Psoas muscle (tissue), 8 donors: ENCODE results near the gene INO80. TPM values are rescaled to one million over a fixed set of nuclear protein-coding genes. Genes with fewer than 3 reads are reported as not detected.
A peak's percentile ranks its signal among the peaks of the same experiment; 100 is the strongest.

Source experiments
- ATAC-seq, 4 donors: fragments of 200-7000 bp; cut with Tn5 transposase; one replicate each; pipeline ENCODE4 v1.9.1; 2020; ENCODE audit warnings: moderate library complexity in 3 of 4, mild to moderate bottlenecking in 2 of 4
- DNase-seq, 2 donors: peaks; one replicate each; pipeline ENCODE4 v3.0.0-alpha.2; 2020
- H3K27ac ChIP-seq: fragments of 200-600 bp; one replicate; pipeline ENCODE4 v1.8.0; 2022
- H3K27me3 ChIP-seq, 3 donors: fragments of 200-600 bp in 1 of 3; one replicate each; pipeline versions ENCODE4 v1.6.1 to v1.8.0; 2013 to 2022; ENCODE audit warnings: low read length in 2 of 3, mild to moderate bottlenecking in 2 of 3, moderate library complexity in 1 of 3; ENCODE audit not compliant: insufficient read depth in 3 of 3
- H3K36me3 ChIP-seq, 2 donors: fragments of 200-600 bp in 1 of 2; one replicate each; pipeline versions ENCODE4 v1.6.1 to v1.8.0; 2013 to 2022; ENCODE audit warnings: low read depth in 1 of 2, mild to moderate bottlenecking in 1 of 2, moderate library complexity in 1 of 2; ENCODE audit not compliant: insufficient read depth in 1 of 2
- H3K4me1 ChIP-seq: fragments of 200-600 bp; one replicate; pipeline ENCODE4 v1.8.0; 2022
- H3K4me3 ChIP-seq: fragments of 200-600 bp; one replicate; pipeline ENCODE4 v1.8.0; 2022; ENCODE audit warnings: mild to moderate bottlenecking
- H3K9me3 ChIP-seq: fragments of 200-600 bp; one replicate; pipeline ENCODE4 v1.8.0; 2022
- WGBS, 3 donors: extraction: QIAGEN DNeasy Blood & Tissue Kit; methylation state at CpG; one replicate each; pipeline versions ENCODE4 v1.1.6 to v1.1.7; 2013; 5-methylcytosine and 5-hydroxymethylcytosine counted together
- intact Hi-C, 2 donors: fragments of 100-400 bp; cut with DNase I; formaldehyde crosslinking; loops; one replicate each; pipeline versions ENCODE4 v1.11.0 to v1.14.2; 2022
- polyA plus RNA-seq, 3 donors: library from polyadenylated mRNA; stranded (reverse); fragments of 200-250 nt; gene quantifications; one replicate each; pipeline ENCODE4 v1.2.3, GENCODE V29; 2013
- total RNA-seq, 4 donors: library from RNA; stranded (reverse); fragmentation: NEBNext Ultra II Directional in 2 of 4; extraction: Animal tissue kit (Norgen Biotek cat#: 25700) in 2 of 4; gene quantifications; one replicate each; pipeline versions ENCODE4 v1.2.1 to v1.2.4, GENCODE V29; 2021 to 2023
- TF ChIP-seq, protein P1 (sequence below): fragments of 200-600 bp; IDR thresholded peaks from one replicate; pipeline ENCODE4 v1.8.0; 2022; ENCODE audit warnings: antibody characterized with exemption
- donor health status: healthy with polysubstance abuse.
- donor health status: DM: no; HTN: no; CAD: no; lungs with moderate emphysema.
- donor health status: Bipolar disorder and iron deficiency.
- donor health status: healthy.
- donor health status: DM: yes; HTN: yes; CAD: no.
- donor health status: DM: no; HTN: no; CAD: no.
- donor health status: DM: no; HTN: no; CAD: no.
- donor health status: DM: yes; HTN: yes; CAD: no.

The INO80 gene
- total and polyA plus RNA-seq, 7 donors = 12.4 to 30.5 (median 20.1) TPM

- WGBS, 3 donors = 53 to 61% (median 57%) methylated on average over 23 of the region's 23 CpGs
- intact Hi-C loops = no loop called here
- Histone ChIP-seq H3K4me3 (peak overlapping the region; percentile 84), H3K27ac (peak overlapping the region; percentile 86), H3K27me3 (no peaks in the 10 kb centered on the region), H3K36me3 (peaks cover 0 to 9% of the 10 kb centered on the region in 2 donors), H3K9me3 (no peaks in the 10 kb centered on the region), H3K4me1 (peaks cover 49% of the 10 kb centered on the region)
- ATAC-seq = no peak
- TF ChIP-seq, protein P1, sequence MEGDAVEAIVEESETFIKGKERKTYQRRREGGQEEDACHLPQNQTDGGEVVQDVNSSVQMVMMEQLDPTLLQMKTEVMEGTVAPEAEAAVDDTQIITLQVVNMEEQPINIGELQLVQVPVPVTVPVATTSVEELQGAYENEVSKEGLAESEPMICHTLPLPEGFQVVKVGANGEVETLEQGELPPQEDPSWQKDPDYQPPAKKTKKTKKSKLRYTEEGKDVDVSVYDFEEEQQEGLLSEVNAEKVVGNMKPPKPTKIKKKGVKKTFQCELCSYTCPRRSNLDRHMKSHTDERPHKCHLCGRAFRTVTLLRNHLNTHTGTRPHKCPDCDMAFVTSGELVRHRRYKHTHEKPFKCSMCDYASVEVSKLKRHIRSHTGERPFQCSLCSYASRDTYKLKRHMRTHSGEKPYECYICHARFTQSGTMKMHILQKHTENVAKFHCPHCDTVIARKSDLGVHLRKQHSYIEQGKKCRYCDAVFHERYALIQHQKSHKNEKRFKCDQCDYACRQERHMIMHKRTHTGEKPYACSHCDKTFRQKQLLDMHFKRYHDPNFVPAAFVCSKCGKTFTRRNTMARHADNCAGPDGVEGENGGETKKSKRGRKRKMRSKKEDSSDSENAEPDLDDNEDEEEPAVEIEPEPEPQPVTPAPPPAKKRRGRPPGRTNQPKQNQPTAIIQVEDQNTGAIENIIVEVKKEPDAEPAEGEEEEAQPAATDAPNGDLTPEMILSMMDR = no peak
- no peak for DNase-seq
Measured at GRCh38 chr15:40952301-40952900, 163.7 kb downstream of the INO80 start.

DNA sequence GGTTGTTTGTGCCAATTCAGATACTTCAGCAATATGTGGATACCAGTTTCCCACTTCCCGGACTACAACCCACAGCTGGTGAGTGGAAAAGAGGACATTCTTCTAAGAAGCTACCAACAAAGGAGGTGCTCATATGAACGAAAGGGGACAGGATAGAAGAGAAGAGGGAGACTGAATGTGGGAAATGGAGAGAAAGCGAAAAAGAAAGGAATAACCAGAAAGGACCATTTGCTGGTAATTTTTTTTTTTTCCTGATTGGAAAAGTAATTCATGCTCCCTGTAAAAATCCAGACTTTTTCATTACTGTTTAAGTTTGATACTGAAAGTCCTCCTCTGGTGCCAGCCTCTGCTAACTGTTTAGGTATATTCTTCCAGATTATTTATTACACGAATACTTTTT is 164.3 kb downstream of the INO80 start:
- Histone ChIP-seq H3K36me3 (peaks cover 0 to 9% of the 10 kb centered on the region in 2 donors), H3K27ac (no peak overlapping the region), H3K4me1 (peaks cover 43% of the 10 kb centered on the region), H3K9me3 (no peaks in the 10 kb centered on the region), H3K27me3 (no peaks in the 10 kb centered on the region), H3K4me3 (no peak overlapping the region)
- TF ChIP-seq, protein P1 = no peak
- DNase-seq (no peak), ATAC-seq (no peak)
- WGBS, 3 donors = 92 to 97% (median 94%) methylated on average over 4 of the region's 4 CpGs
- intact Hi-C loops = no loop called here

DNA sequence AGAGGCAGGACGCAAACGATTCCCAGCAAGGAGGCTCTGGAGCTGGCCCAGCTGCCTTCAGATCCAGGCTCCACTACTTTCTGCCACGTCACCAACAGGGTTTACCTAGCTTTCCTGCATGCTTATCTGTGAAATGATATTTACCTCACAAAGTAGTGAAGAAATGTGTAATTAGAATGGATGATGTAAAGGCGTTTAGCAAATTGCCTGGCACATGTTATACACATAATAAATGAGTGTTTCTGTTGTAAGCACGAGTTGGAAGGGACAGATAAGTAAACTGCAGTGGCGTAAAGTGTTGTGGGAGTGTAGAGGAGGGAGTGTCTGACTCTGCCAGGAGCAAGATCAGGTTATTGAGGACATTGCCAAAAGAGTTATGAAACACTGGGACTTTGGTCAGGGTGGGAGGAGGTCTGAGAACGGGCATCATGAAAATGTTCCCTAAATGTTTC is 166.3 kb downstream of the INO80 start:
- intact Hi-C loops = no loop called here
- Histone ChIP-seq H3K9me3 (no peaks in the 10 kb centered on the region), H3K27ac (peak overlapping the region; percentile 47), H3K4me1 (peaks cover 31% of the 10 kb centered on the region), H3K4me3 (no peak overlapping the region), H3K36me3 (peaks cover 0 to 1% of the 10 kb centered on the region in 2 donors), H3K27me3 (no peaks in the 10 kb centered on the region)
- DNase-seq (no peak), ATAC-seq (peak in 1 of 4 donors; percentile 20)
- 35 to 47% (median 39%) methylated on average over 7 of the region's 7 CpGs for WGBS, 3 donors
- TF ChIP-seq, protein P1 = no peak

- no peak overlapping the region for H3K4me3 ChIP-seq
- ATAC-seq (no peak), DNase-seq (no peak)
- peak overlapping the region; percentile 47 for H3K27ac ChIP-seq
- TF ChIP-seq, protein P1 = no peak
- H3K36me3 ChIP-seq = no peaks in the 10 kb centered on the region
- no peaks in the 10 kb centered on the region for H3K9me3 ChIP-seq
- no peaks in the 10 kb centered on the region for H3K27me3 ChIP-seq
- WGBS, 3 donors = 73 to 78% (median 74%) methylated on average over 21 of the region's 21 CpGs
- intact Hi-C loops = no loop called here
- peaks cover 23% of the 10 kb centered on the region for H3K4me1 ChIP-seq
Measured at GRCh38 chr15:40948706-40949473, 167.2 kb downstream of the INO80 start.
